Measurements from ENCODE around the gene MT2A.

- no peak for TF ChIP-seq CTCF (conservative IDR thresholded peaks at IDR 0.05 in 1 of 2, IDR thresholded peaks at IDR 0.05 in 1 of 2; ENCODE audit: low read depth in 1 of 2, low read length in 2 of 2)
- TF ChIP-seq EZH2 (IDR thresholded peaks at IDR 0.05; ENCODE audit: low read length, missing control alignments) = no peak
Observed at GRCh38 chr16:56625140-56625942, 17.0 kb downstream of the MT2A start, which contains the start of gene MT1E.
